B cell (primary cell): Measurements from ENCODE around the gene ZNF407.

Experiments
- EZH2 ChIP-seq: IDR thresholded peaks from 2 replicates; pipeline ENCODE4 v1.6.1; 2012; ENCODE audit warnings: borderline replicate concordance, low read depth, mild to moderate bottlenecking, moderate library complexity, low read length; ENCODE audit not compliant: insufficient read depth, poor library complexity, severe bottlenecking
- TF ChIP-seq, protein P1 (sequence below): fragments of 200-600 bp; IDR thresholded peaks from one replicate; pipeline ENCODE4 v1.8.0; 2022; ENCODE audit warnings: antibody characterized with exemption, mild to moderate bottlenecking

- TF ChIP-seq, protein P1, sequence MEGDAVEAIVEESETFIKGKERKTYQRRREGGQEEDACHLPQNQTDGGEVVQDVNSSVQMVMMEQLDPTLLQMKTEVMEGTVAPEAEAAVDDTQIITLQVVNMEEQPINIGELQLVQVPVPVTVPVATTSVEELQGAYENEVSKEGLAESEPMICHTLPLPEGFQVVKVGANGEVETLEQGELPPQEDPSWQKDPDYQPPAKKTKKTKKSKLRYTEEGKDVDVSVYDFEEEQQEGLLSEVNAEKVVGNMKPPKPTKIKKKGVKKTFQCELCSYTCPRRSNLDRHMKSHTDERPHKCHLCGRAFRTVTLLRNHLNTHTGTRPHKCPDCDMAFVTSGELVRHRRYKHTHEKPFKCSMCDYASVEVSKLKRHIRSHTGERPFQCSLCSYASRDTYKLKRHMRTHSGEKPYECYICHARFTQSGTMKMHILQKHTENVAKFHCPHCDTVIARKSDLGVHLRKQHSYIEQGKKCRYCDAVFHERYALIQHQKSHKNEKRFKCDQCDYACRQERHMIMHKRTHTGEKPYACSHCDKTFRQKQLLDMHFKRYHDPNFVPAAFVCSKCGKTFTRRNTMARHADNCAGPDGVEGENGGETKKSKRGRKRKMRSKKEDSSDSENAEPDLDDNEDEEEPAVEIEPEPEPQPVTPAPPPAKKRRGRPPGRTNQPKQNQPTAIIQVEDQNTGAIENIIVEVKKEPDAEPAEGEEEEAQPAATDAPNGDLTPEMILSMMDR, result no peak
- TF ChIP-seq EZH2, result no peak
These were observed 398.4 kb downstream of the ZNF407 start for GRCh38 chr18:74996055-74996454.
